ENCODE data around the gene C12orf56. TPM values are rescaled to one million over a fixed set of nuclear protein-coding genes. Genes with fewer than 3 reads are reported as not detected.

The C12orf56 gene
- total and polyA plus RNA-seq, 7 experiments from 2014 or later: 0.10 to 0.34 TPM; not detected in 5

- peaks cover 0 to 2% (median 0%) of the 10 kb centered on the region in 11 donors for H3K9me3 Mint-ChIP-seq
- H3K27ac Mint-ChIP-seq: no peak overlapping the region
- peaks cover 13 to 37% (median 21%) of the 10 kb centered on the region in 5 donors for H3K27me3 Mint-ChIP-seq
- peaks cover 0 to 2% (median 0%) of the 10 kb centered on the region in 5 donors for H3K36me3 Mint-ChIP-seq
- Histone ChIP-seq H3K36me3 (ENCODE audit: control insufficient read depth in 2 of 3, insufficient read depth in 3 of 3, low read length in 3 of 3) (no peaks in the 10 kb centered on the region), H3K9me3 (ENCODE audit: control insufficient read depth in 2 of 3, low read length in 3 of 3) (no peaks in the 10 kb centered on the region), H3K27me3 (ENCODE audit: control insufficient read depth in 2 of 2, insufficient read depth in 2 of 2, low read length in 2 of 2) (no peaks in the 10 kb centered on the region), H3K27ac (ENCODE audit: low read depth, low read length) (no peak overlapping the region), H3K4me1 (ENCODE audit: control insufficient read depth in 2 of 2, insufficient read depth in 2 of 2, low read length in 2 of 2) (peaks cover 8% of the 10 kb centered on the region in 2 donors), H3K4me3 (ENCODE audit: low read length) (no peak overlapping the region)
- ChIA-PET POLR2A (no interaction called here), CTCF (no interaction called here)
- peaks cover 11 to 22% (median 18%) of the 10 kb centered on the region in 7 donors for H3K4me1 Mint-ChIP-seq
- intact Hi-C loops (cut with micrococcal nuclease): loop anchor here (10.0 kb wide), 2 partner anchors 939 to 1909 kb away; partner anchors contain the start of genes LEMD3 (in 1 of the 2) and LLPH (in 1 of the 2)
- DNase-seq: no peak
- H3K4me3 Mint-ChIP-seq: no peak overlapping the region
- no peak for ATAC-seq
Observed at GRCh38 chr12:64225626-64226025, 164.9 kb downstream of the C12orf56 start.

GRCh38 chr12:64222009-64222765 is 168.4 kb downstream of the C12orf56 start, which contains the start of gene KICS2:
Gene KICS2 (minus strand): TSS chr12:64222296. CDS start chr12:64222237, 59 bp downstream.
- peak within 1 kb of the TSS; percentile 87 for H3K4me3 ChIP-seq (ENCODE audit: low read length)
- H3K4me3 Mint-ChIP-seq: peak within 1 kb of the TSS; percentile 86 to 100 (median 98)
- peaks cover 0 to 21% (median 8%) of the 10 kb centered on the region in 5 donors for H3K27me3 Mint-ChIP-seq
- peaks cover 17 to 51% (median 41%) of the 10 kb centered on the region in 7 donors for H3K4me1 Mint-ChIP-seq
- intact Hi-C loops (cut with micrococcal nuclease): loop anchor here (1.0 to 10.0 kb wide), 16 partner anchors 165 to 1961 kb away; partner anchors contain the start of genes LEMD3 (in 2 of the 2), SRGAP1 (in 2 of the 2), TBK1 (in 2 of the 2) and XPOT (in 2 of the 2)
- peak; percentile 96 for ATAC-seq
- no peaks in the 10 kb centered on the region for H3K9me3 ChIP-seq (ENCODE audit: control insufficient read depth in 2 of 3, low read length in 3 of 3)
- H3K9me3 Mint-ChIP-seq: peaks cover 0 to 2% (median 0%) of the 10 kb centered on the region in 11 donors
- H3K4me1 ChIP-seq (ENCODE audit: control insufficient read depth in 2 of 2, insufficient read depth in 2 of 2, low read length in 2 of 2): peaks cover 8 to 19% of the 10 kb centered on the region in 2 donors
- H3K27ac Mint-ChIP-seq: peak within 1 kb of the TSS; percentile 94 to 100 (median 98)
- ChIA-PET CTCF (no interaction called here), POLR2A (interaction anchor here (0.7 to 1.2 kb wide), 4 partner anchors 181 to 1909 kb away, joined by 3 to 6 read pairs (median 4); partner anchors contain the start of genes LEMD3, LLPH and XPOT)
- H3K27ac ChIP-seq (ENCODE audit: low read depth, low read length): peak within 1 kb of the TSS; percentile 92
- DNase-seq: peak; percentile 89 to 95 (median 93)
- H3K36me3 Mint-ChIP-seq: peaks cover 0 to 2% (median 0%) of the 10 kb centered on the region in 5 donors
- no peaks in the 10 kb centered on the region for H3K36me3 ChIP-seq (ENCODE audit: control insufficient read depth in 2 of 3, insufficient read depth in 3 of 3, low read length in 3 of 3)
- H3K27me3 ChIP-seq (ENCODE audit: control insufficient read depth in 2 of 2, insufficient read depth in 2 of 2, low read length in 2 of 2): no peaks in the 10 kb centered on the region

GRCh38 chr12:64221651-64222008 is 168.9 kb downstream of the C12orf56 start:
- no peaks in the 10 kb centered on the region for H3K9me3 ChIP-seq (ENCODE audit: control insufficient read depth in 2 of 3, low read length in 3 of 3)
- Mint-ChIP-seq H3K27ac (peak overlapping the region; percentile 94 to 100 (median 98)), H3K4me3 (peak overlapping the region; percentile 86 to 100 (median 98)), H3K4me1 (peaks cover 17 to 51% (median 42%) of the 10 kb centered on the region in 7 donors), H3K36me3 (peaks cover 0 to 2% (median 0%) of the 10 kb centered on the region in 5 donors), H3K9me3 (peaks cover 0 to 2% (median 0%) of the 10 kb centered on the region in 11 donors), H3K27me3 (peaks cover 0 to 19% (median 6%) of the 10 kb centered on the region in 5 donors)
- POLR2A ChIA-PET: interaction anchor here (0.7 to 1.2 kb wide), 4 partner anchors 181 to 1909 kb away, joined by 3 to 6 read pairs (median 4); partner anchors contain the start of genes LEMD3, LLPH and XPOT
- CTCF ChIA-PET: no interaction called here
- intact Hi-C loops (cut with micrococcal nuclease): loop anchor here (1.0 to 10.0 kb wide), 16 partner anchors 166 to 1961 kb away; partner anchors contain the start of genes LEMD3 (in 2 of the 2), SRGAP1 (in 2 of the 2), TBK1 (in 2 of the 2) and XPOT (in 2 of the 2)
- H3K27ac ChIP-seq (ENCODE audit: low read depth, low read length): peak overlapping the region; percentile 92
- peak overlapping the region; percentile 87 for H3K4me3 ChIP-seq (ENCODE audit: low read length)
- no peaks in the 10 kb centered on the region for H3K27me3 ChIP-seq (ENCODE audit: control insufficient read depth in 2 of 2, insufficient read depth in 2 of 2, low read length in 2 of 2)
- H3K4me1 ChIP-seq (ENCODE audit: control insufficient read depth in 2 of 2, insufficient read depth in 2 of 2, low read length in 2 of 2): peaks cover 8 to 19% of the 10 kb centered on the region in 2 donors
- peak in 3 of 9 donors; percentile 50 to 61 (median 53) for DNase-seq
- ATAC-seq: peak; percentile 32
- H3K36me3 ChIP-seq (ENCODE audit: control insufficient read depth in 2 of 3, insufficient read depth in 3 of 3, low read length in 3 of 3): no peaks in the 10 kb centered on the region

GRCh38 chr12:64220046-64220445 is 170.5 kb downstream of the C12orf56 start:
- DNase-seq (no peak), ATAC-seq (no peak)
- no peaks in the 10 kb centered on the region for H3K27me3 ChIP-seq (ENCODE audit: control insufficient read depth in 2 of 2, insufficient read depth in 2 of 2, low read length in 2 of 2)
- Mint-ChIP-seq H3K27ac (peak overlapping the region in 1 of 9 donors; percentile 59), H3K36me3 (peaks cover 0 to 5% (median 4%) of the 10 kb centered on the region in 5 donors), H3K27me3 (peaks cover 0 to 7% (median 0%) of the 10 kb centered on the region in 5 donors), H3K4me1 (peaks cover 17 to 51% (median 43%) of the 10 kb centered on the region in 7 donors), H3K9me3 (peaks cover 0 to 2% (median 0%) of the 10 kb centered on the region in 11 donors), H3K4me3 (peak overlapping the region in 3 of 10 donors; percentile 5 to 46 (median 40))
- H3K4me3 ChIP-seq (ENCODE audit: low read length): no peak overlapping the region
- H3K4me1 ChIP-seq (ENCODE audit: control insufficient read depth in 2 of 2, insufficient read depth in 2 of 2, low read length in 2 of 2): peaks cover 8 to 19% of the 10 kb centered on the region in 2 donors
- POLR2A ChIA-PET: no interaction called here
- H3K27ac ChIP-seq (ENCODE audit: low read depth, low read length): no peak overlapping the region
- H3K9me3 ChIP-seq (ENCODE audit: control insufficient read depth in 2 of 3, low read length in 3 of 3): no peaks in the 10 kb centered on the region
- peaks cover 0 to 7% (median 0%) of the 10 kb centered on the region in 3 experiments for H3K36me3 ChIP-seq (ENCODE audit: control insufficient read depth in 2 of 3, insufficient read depth in 3 of 3, low read length in 3 of 3)
- CTCF ChIA-PET: no interaction called here
- intact Hi-C loops (cut with micrococcal nuclease): loop anchor here (5.0 to 10.0 kb wide), 5 partner anchors 167 to 1915 kb away; partner anchors contain the start of genes LEMD3 (in 1 of the 2) and LLPH (in 1 of the 2)

GRCh38 chr12:64219145-64219544 is 171.4 kb downstream of the C12orf56 start:
- H3K27me3 ChIP-seq (ENCODE audit: control insufficient read depth in 2 of 2, insufficient read depth in 2 of 2, low read length in 2 of 2): no peaks in the 10 kb centered on the region
- ChIA-PET POLR2A (no interaction called here), CTCF (no interaction called here)
- H3K4me1 Mint-ChIP-seq: peaks cover 17 to 51% (median 43%) of the 10 kb centered on the region in 7 donors
- peaks cover 0 to 10% (median 6%) of the 10 kb centered on the region in 5 donors for H3K36me3 Mint-ChIP-seq
- H3K4me3 ChIP-seq (ENCODE audit: low read length): no peak overlapping the region
- H3K27ac Mint-ChIP-seq: peak overlapping the region in 4 of 9 donors; percentile 20 to 62 (median 55)
- H3K27me3 Mint-ChIP-seq: peaks cover 0 to 4% (median 0%) of the 10 kb centered on the region in 5 donors
- H3K36me3 ChIP-seq (ENCODE audit: control insufficient read depth in 2 of 3, insufficient read depth in 3 of 3, low read length in 3 of 3): peaks cover 0 to 7% (median 0%) of the 10 kb centered on the region in 3 experiments
- peaks cover 0 to 2% (median 0%) of the 10 kb centered on the region in 11 donors for H3K9me3 Mint-ChIP-seq
- H3K9me3 ChIP-seq (ENCODE audit: control insufficient read depth in 2 of 3, low read length in 3 of 3): no peaks in the 10 kb centered on the region
- H3K4me3 Mint-ChIP-seq: peak overlapping the region in 8 of 10 donors; percentile 1 to 64 (median 39)
- ATAC-seq (no peak), DNase-seq (no peak)
- intact Hi-C loops (cut with micrococcal nuclease): no loop called here
- H3K4me1 ChIP-seq (ENCODE audit: control insufficient read depth in 2 of 2, insufficient read depth in 2 of 2, low read length in 2 of 2): peaks cover 8 to 19% of the 10 kb centered on the region in 2 donors
- no peak overlapping the region for H3K27ac ChIP-seq (ENCODE audit: low read depth, low read length)

- POLR2A ChIA-PET: interaction anchor here (0.6 kb wide), 1 partner anchor 238 kb away, joined by 7 read pairs; no protein-coding TSS in a partner anchor
- H3K27ac ChIP-seq (ENCODE audit: low read depth, low read length): no peak overlapping the region
Observed at GRCh38 chr12:64218597-64218996, 172.0 kb downstream of the C12orf56 start.

More at GRCh38 chr12:64218597-64218996, 172.0 kb downstream of the C12orf56 start:
- Mint-ChIP-seq H3K4me3 (peak overlapping the region in 8 of 10 donors; percentile 35 to 78 (median 72)), H3K36me3 (peaks cover 0 to 15% (median 12%) of the 10 kb centered on the region in 5 donors), H3K9me3 (peaks cover 0 to 2% (median 0%) of the 10 kb centered on the region in 11 donors), H3K4me1 (peaks cover 17 to 55% (median 44%) of the 10 kb centered on the region in 7 donors), H3K27me3 (peaks cover 0 to 4% (median 0%) of the 10 kb centered on the region in 5 donors), H3K27ac (peak overlapping the region in 6 of 9 donors; percentile 42 to 87 (median 68))
- Histone ChIP-seq H3K4me3 (ENCODE audit: low read length) (no peak overlapping the region), H3K4me1 (ENCODE audit: control insufficient read depth in 2 of 2, insufficient read depth in 2 of 2, low read length in 2 of 2) (peaks cover 8 to 19% of the 10 kb centered on the region in 2 donors), H3K27me3 (ENCODE audit: control insufficient read depth in 2 of 2, insufficient read depth in 2 of 2, low read length in 2 of 2) (no peaks in the 10 kb centered on the region), H3K36me3 (ENCODE audit: control insufficient read depth in 2 of 3, insufficient read depth in 3 of 3, low read length in 3 of 3) (peaks cover 0 to 13% (median 0%) of the 10 kb centered on the region in 3 experiments), H3K9me3 (ENCODE audit: control insufficient read depth in 2 of 3, low read length in 3 of 3) (no peaks in the 10 kb centered on the region)
- CTCF ChIA-PET: interaction anchor here (0.6 kb wide), 1 partner anchor 43 kb away, joined by 3 read pairs; no protein-coding TSS in a partner anchor
- ATAC-seq (no peak), DNase-seq (no peak)
- intact Hi-C loops (cut with micrococcal nuclease): no loop called here
